T47D (cell line): ENCODE results near the gene AMH.

Experiments used
- DNase-seq, 2 experiments: peaks; one replicate each; pipeline versions ENCODE4 v3.0.0 to v3.0.0-alpha.2; 2011 to 2012; ENCODE audit warnings: low read depth in 1 of 2, low spot score in 1 of 2
- JUND ChIP-seq: IDR thresholded peaks from 2 replicates; pipeline ENCODE4 v1.6.1; 2012; ENCODE audit warnings: low read depth
- in situ Hi-C: cut with HindIII; loops from 2 replicates; pipeline ENCODE4 v1.10.0; 2016; ENCODE audit warnings: low sequenced_read_pairs, low pct_unique_long_range_greater_than_20kb

AMH gene

DNA sequence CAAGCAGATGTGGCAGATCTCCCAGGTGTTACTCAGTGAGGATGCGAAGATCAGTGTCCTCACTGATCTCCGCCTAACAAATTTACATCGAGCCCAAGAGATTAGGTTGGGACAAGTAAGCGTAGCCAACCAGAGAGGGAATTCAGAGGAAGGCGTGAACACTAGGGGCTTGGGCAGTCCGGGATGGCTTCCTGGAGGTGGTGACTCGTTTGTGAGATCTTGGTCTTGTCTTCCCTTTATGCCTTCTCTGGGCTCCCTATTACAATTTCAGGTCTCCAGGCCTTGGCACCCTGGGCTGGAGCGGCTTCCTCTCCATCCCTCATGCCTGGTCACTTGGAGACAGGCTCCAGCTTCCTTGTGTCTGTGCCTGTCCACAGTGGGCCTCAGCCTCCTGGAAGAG, 6.3 kb upstream of the AMH start:
- no peak for TF ChIP-seq JUND
- no peak for DNase-seq
- in situ Hi-C loops: no loop called here

DNA sequence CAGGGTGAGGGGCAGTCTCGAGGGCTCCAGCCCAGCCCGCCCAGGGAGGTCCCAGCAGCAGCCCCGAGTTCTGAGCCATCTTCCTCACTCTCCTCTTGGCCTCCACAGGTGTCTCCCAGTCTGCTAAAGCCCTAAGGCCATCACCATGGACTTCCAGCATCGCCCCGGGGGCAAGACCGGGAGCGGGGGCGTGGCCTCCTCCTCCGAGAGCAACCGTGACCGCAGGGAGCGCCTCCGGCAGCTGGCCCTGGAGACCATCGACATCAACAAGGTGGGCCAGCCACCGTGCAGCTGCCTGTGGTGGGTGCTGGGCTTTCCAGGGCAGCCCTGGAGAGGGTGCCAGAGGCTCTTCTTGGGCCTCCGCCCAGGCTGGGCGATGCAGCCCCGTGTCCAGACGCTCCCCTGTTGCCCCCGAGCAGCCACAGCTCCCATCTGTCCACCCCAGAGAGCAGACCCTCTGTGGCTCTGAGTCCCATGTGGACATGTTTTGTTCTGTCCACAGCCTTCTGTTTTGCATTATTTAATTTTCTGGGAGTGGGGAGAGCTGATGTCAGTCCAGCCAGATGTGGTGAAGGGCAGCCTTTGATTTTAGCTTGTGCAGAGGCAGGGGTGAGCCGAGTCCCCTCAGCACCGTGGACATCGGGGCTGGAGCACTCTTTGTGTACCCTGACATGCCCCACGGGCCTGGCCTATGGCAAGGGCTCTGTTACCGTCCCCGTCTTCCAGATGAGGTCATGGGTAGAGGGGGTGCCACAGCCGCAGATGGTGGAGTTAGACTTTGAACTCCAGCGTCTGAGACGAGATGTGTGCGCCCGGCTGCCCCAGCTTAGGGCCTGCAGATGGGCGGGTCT, 5.6 kb upstream of the AMH start:
- in situ Hi-C loops: no loop called here
- TF ChIP-seq JUND: no peak
- DNase-seq: no peak

DNA sequence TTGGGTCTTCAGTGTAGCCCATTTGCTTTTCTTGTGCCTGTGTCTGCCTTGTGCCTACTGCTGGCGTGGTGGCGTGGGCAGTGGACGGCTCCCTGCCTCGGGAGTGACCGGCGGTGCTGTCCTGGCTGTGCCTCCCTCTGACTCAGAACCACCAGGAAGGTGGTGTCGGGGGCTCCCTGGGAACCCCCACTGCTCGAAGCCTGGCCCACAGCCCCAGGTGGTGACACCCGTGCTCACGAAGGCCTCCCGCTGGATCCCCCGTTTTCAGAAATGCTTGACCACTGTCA, 5.1 kb upstream of the AMH start:
- no peak for TF ChIP-seq JUND
- in situ Hi-C loops: no loop called here
- no peak for DNase-seq

DNA sequence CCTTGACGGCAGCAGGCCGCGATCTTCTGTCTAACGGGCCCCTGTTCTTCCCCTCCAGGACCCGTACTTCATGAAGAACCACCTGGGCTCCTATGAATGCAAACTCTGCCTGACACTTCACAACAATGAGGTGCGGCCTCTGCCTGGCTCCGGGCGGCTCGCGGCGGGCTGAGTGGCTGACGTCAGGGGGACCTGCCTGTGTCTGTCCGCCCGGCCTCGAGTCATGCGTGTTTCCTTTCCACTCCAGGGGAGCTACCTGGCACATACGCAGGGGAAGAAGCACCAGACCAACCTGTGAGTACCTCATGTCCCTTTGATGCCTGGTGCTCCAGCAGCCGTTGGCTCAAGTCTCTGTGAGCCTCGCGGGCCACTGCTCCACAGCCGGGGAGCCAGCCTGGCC, 4.6 kb upstream of the AMH start:
- in situ Hi-C loops: no loop called here
- no peak for DNase-seq
- no peak for TF ChIP-seq JUND

DNA sequence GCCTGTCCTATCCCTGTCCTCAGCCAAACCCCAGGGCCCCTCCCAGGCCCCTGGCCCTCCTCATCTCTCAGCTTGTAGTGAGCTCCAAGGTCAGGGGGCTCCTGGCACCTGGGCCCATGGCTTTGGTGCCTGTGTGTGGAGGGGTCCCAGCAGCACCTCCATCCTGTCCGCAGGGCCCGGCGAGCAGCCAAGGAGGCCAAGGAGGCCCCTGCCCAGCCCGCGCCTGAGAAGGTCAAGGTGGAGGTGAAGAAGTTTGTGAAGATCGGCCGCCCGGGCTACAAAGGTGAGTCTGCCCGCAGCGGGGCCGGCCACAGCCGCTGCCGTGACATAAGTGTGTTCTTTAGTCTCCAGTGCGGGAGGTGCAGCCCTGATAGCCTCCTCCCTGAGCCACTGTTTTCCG, 3.9 kb upstream of the AMH start:
- TF ChIP-seq JUND: no peak
- in situ Hi-C loops: no loop called here
- DNase-seq: no peak

DNA sequence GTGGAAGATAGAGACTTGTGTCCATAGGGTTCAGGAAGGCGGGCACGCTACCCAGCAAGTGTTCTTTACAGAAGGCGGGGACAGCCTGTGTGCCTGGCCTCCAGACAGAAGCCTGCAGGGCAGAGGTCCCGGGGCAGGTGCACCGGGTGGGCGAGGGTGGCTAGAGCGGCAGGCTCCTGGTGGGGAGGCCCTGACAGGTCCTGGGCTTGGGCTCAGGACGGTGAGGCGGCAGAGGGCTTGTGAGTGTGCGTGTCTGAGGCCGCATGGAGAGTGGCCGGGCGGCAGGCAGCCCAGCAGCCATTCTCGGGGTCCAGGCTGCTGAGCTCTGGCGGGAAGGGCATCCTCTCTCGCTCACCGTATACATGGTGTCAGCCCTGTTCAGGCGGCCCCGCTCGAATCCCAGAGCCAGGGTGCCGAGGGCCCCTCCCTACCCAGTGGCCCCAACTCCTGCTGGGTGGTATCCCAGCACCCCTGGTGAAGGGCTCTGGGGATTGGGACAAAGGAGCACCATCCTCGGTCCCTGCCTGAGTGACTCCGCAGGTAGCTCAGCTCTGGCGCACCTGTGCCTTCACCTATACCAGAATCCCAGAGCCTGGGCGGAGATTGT, 3.0 kb upstream of the AMH start:
- DNase-seq: no peak
- in situ Hi-C loops: no loop called here
- TF ChIP-seq JUND: no peak

DNA sequence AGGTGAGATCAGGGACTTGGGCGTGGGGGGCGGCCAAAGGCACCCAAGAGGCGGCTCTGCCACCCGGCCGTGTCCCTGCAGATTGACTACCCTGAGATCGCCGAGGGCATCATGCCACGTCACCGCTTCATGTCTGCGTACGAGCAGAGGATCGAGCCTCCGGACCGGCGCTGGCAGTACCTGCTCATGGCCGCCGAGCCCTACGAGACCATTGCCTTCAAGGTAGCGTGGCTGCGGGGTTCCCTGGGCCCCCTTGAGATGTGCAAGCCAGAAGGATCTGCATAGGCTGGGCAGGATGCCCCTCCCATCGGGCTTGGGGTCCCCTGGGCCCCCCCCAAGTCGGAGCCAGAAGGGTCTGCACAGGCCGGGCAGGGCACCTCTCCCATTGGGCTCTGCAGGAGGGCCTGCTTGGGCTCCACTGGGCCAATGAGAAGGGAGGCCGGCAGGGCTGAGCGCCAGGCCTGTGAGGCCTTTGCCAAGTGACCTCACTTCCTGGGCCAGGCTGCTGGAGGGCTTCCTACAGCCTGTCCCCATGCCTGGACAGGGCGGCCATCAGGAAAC, 2.2 kb upstream of the AMH start:
- in situ Hi-C loops: no loop called here
- TF ChIP-seq JUND: no peak
- DNase-seq: peak in 1 of 2 experiments; percentile 39

DNA sequence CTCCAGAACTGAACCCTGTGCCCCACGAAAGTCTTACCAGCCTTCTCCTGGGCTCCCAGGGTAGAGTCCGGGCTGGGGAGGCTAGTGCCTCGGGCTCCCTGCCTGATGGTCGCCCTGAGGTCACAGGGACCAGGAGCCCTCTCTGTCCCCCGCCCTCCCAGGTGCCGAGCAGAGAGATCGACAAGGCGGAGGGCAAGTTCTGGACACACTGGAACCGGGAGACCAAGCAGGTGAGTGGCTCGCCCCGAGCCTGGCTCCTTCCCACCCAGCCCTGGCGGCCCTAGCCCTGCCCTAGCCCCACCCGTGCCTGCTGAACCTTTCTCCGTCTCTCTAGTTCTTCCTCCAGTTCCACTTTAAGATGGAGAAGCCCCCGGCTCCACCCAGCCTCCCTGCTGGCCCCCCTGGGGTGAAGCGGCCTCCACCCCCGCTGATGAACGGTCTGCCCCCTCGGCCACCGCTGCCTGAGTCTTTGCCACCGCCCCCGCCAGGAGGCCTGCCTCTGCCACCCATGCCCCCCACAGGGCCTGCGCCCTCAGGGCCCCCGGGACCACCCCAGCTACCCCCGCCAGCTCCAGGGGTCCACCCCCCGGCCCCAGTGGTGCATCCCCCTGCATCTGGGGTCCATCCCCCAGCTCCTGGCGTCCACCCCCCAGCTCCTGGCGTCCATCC, 1.6 kb upstream of the AMH start:
- in situ Hi-C loops: no loop called here
- no peak for TF ChIP-seq JUND
- DNase-seq: no peak

DNA sequence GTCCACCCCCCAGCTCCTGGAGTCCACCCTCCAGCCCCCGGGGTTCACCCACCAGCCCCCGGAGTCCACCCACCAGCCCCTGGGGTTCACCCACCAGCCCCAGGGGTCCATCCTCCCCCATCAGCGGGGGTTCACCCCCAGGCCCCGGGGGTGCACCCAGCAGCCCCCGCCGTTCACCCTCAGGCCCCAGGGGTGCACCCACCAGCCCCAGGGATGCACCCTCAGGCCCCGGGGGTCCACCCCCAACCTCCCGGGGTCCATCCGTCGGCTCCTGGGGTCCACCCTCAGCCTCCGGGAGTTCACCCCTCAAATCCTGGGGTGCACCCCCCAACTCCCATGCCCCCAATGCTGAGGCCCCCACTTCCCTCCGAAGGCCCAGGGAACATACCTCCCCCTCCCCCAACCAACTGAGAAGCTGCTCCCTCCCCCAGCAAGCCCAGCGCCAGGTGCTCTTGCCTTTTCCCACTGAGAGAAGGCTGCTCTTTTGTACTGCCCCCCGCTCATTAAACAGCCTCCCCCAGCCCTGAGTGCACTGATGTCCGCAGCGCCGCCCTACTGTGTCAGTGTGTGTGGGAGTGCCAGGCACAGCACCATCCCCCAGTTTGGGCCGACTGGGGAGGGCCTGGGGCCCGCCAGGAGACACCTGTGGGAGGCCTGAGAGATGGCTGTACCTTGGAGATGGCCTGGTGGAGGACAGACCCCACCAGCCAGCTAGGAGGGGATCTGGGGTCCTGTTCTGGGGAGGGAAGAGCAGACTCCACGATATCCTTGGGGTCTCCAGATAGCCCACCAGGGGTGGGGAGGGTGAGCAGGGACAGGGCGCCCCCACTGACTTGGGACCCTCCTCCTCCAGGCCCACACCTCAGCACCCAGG, 750 bp upstream of the AMH start:
- no peak for DNase-seq
- no peak for TF ChIP-seq JUND

DNA sequence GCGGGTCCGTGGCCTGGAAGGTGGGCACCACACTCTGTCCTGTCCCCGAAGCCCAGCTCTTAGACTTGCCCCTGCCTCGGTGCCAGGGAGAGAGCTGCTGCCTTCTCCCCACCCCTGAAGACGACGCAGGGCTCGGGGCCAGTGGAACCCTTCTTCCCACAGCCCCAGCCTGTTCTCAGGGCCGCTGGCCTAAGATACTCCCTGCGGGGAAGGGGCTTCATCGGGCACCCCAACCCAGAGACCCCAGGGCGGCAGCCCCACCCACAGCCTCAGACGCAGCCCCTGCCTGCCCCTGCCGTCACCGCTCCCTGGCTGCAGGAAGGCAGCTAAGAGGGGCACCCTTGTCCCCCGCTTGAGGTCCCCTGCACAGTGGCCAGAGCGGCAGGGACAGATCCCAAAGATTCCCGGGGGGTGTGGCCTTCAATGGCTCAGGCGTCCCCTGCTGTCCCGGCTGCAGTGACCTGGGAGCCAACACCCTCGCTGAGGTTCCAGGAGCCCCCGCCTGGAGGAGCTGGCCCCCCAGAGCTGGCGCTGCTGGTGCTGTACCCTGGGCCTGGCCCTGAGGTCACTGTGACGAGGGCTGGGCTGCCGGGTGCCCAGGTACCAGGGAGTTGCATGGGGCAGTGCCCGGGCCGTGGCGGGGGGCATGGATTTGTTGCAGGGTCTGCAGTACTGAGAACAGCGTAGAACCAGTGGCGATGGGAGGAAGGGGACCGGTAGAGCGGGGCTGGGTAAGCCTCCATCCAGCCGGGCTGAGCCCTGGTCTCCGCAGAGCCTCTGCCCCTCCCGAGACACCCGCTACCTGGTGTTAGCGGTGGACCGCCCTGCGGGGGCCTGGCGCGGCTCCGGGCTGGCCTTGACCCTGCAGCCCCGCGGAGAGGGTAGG, 1.0 kb downstream of the AMH start:
- in situ Hi-C loops: no loop called here
- DNase-seq: no peak
- TF ChIP-seq JUND: no peak

More for the DNA sequence above, 750 bp upstream of the AMH start:
- in situ Hi-C loops: no loop called here

DNA sequence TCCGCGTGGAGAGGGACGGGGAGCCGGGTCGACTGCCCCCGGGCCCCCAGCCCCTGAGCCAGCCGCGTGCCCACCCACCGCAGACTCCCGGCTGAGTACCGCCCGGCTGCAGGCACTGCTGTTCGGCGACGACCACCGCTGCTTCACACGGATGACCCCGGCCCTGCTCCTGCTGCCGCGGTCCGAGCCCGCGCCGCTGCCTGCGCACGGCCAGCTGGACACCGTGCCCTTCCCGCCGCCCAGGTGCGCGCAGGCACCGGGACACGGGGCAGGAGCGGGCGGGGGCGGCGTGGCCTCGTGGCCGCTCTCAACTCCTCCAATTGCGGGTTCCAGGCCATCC, 1.6 kb downstream of the AMH start:
- no peak for DNase-seq
- TF ChIP-seq JUND: no peak
- in situ Hi-C loops: no loop called here
